ENCODE results near the gene UBA1. TPM values are rescaled to one million over a fixed set of nuclear protein-coding genes. Genes with fewer than 3 reads are reported as not detected.
A peak's percentile ranks its signal among the peaks of the same experiment; 100 is the strongest.

Gene UBA1
- total RNA-seq, 1 experiment from 2014 or later = 247 TPM

GRCh38 chrX:47169726-47170515 is 23.7 kb upstream of the UBA1 start:
- no peak for DNase-seq (ENCODE audit: low read depth)

GRCh38 chrX:47170861-47171692 is 22.6 kb upstream of the UBA1 start:
- no peak for DNase-seq (ENCODE audit: low read depth)

- no peak for DNase-seq (ENCODE audit: low read depth)
Measured at GRCh38 chrX:47171996-47172395, 21.6 kb upstream of the UBA1 start.

- DNase-seq (ENCODE audit: low read depth) = no peak
Measured at GRCh38 chrX:47172549-47172948, 21.1 kb upstream of the UBA1 start.

- no peak for DNase-seq (ENCODE audit: low read depth)
Measured at GRCh38 chrX:47172971-47173792, 20.4 kb upstream of the UBA1 start.

- DNase-seq (ENCODE audit: low read depth) = no peak
Measured at GRCh38 chrX:47174376-47174775, 19.3 kb upstream of the UBA1 start.

GRCh38 chrX:47174846-47175587 is 18.6 kb upstream of the UBA1 start:
- DNase-seq (ENCODE audit: low read depth) = no peak

- DNase-seq (ENCODE audit: low read depth) = no peak
Measured at GRCh38 chrX:47175588-47175980, 18.0 kb upstream of the UBA1 start.

GRCh38 chrX:47176101-47176740 is 17.4 kb upstream of the UBA1 start:
- no peak for DNase-seq (ENCODE audit: low read depth)

GRCh38 chrX:47177079-47177478 is 16.6 kb upstream of the UBA1 start:
- DNase-seq (ENCODE audit: low read depth) = no peak

- DNase-seq (ENCODE audit: low read depth) = no peak
Measured at GRCh38 chrX:47178337-47178736, 15.3 kb upstream of the UBA1 start.

- DNase-seq (ENCODE audit: low read depth) = peak; percentile 83
Measured at GRCh38 chrX:47179221-47179927, 14.3 kb upstream of the UBA1 start.

GRCh38 chrX:47179928-47180255 is 13.7 kb upstream of the UBA1 start:
- no peak for DNase-seq (ENCODE audit: low read depth)

- DNase-seq (ENCODE audit: low read depth) = no peak
Measured at GRCh38 chrX:47180346-47180745, 13.3 kb upstream of the UBA1 start.

- no peak for DNase-seq (ENCODE audit: low read depth)
Measured at GRCh38 chrX:47181301-47181700, 12.3 kb upstream of the UBA1 start.

GRCh38 chrX:47182106-47182700 is 11.4 kb upstream of the UBA1 start:
- no peak for DNase-seq (ENCODE audit: low read depth)

GRCh38 chrX:47184486-47184885 is 9.1 kb upstream of the UBA1 start:
- DNase-seq (ENCODE audit: low read depth) = no peak

GRCh38 chrX:47185241-47185640 is 8.4 kb upstream of the UBA1 start:
- DNase-seq (ENCODE audit: low read depth) = no peak

- DNase-seq (ENCODE audit: low read depth) = no peak
Measured at GRCh38 chrX:47186096-47186740, 7.4 kb upstream of the UBA1 start.

Measured in M059J (cell line).